GM18505 (cell line): Measurements from ENCODE around the gene POLG2.

Experiments
- ATAC-seq: cut with Tn5 transposase; IDR thresholded peaks from one replicate; pipeline ENCODE4 v1.9.1; 2021; ENCODE audit not compliant: unreplicated experiment
- POLR2A ChIP-seq: IDR thresholded peaks from 4 replicates; pipeline ENCODE4 v1.6.1; 2011; ENCODE audit warnings: borderline replicate concordance; ENCODE audit not compliant: insufficient read depth, insufficient read length; ENCODE audit errors: extremely low read depth

The POLG2 gene

GRCh38 chr17:64515419-64515818 lies 18.6 kb upstream of the POLG2 start:
- no peak for TF ChIP-seq POLR2A
- no peak for ATAC-seq

GRCh38 chr17:64509179-64509578 lies 12.3 kb upstream of the POLG2 start:
- no peak for ATAC-seq
- no peak for TF ChIP-seq POLR2A

GRCh38 chr17:64508683-64509082 lies 11.8 kb upstream of the POLG2 start:
- no peak for ATAC-seq
- no peak for TF ChIP-seq POLR2A

GRCh38 chr17:64507413-64507782 lies 10.5 kb upstream of the POLG2 start:
- no peak for TF ChIP-seq POLR2A
- ATAC-seq = no peak

GRCh38 chr17:64506576-64507412 lies 9.9 kb upstream of the POLG2 start, which contains the start of gene CEP95:
TSS of gene CEP95 (plus strand) at chr17:64506977. CDS start at chr17:64507098, 121 bp downstream.
- peak; percentile 82 for TF ChIP-seq POLR2A
- ATAC-seq = peak; percentile 57

- ATAC-seq = peak; percentile 61
- peak; percentile 100 for TF ChIP-seq POLR2A
Observed at GRCh38 chr17:64506201-64506575, 9.3 kb upstream of the POLG2 start, which contains the start of gene DDX5. TSS of gene DDX5 (minus strand) at chr17:64506289. CDS start at chr17:64506119, 170 bp downstream.

- ATAC-seq = no peak
- TF ChIP-seq POLR2A = peak; percentile 60
Observed at GRCh38 chr17:64505340-64506200, 8.7 kb upstream of the POLG2 start.

GRCh38 chr17:64504769-64505339 lies 8.0 kb upstream of the POLG2 start:
- no peak for TF ChIP-seq POLR2A
- ATAC-seq = no peak

- TF ChIP-seq POLR2A = no peak
Observed at GRCh38 chr17:64503821-64504768, 7.2 kb upstream of the POLG2 start.

GRCh38 chr17:64503341-64503740 lies 6.5 kb upstream of the POLG2 start:
- ATAC-seq = no peak
- TF ChIP-seq POLR2A = no peak

More at GRCh38 chr17:64503821-64504768, 7.2 kb upstream of the POLG2 start:
- ATAC-seq = no peak

GRCh38 chr17:64502809-64503208 lies 6.0 kb upstream of the POLG2 start:
- ATAC-seq = no peak
- peak; percentile 26 for TF ChIP-seq POLR2A

- no peak for ATAC-seq
Observed at GRCh38 chr17:64502021-64502420, 5.2 kb upstream of the POLG2 start.

GRCh38 chr17:64500862-64501765 lies 4.3 kb upstream of the POLG2 start:
- no peak for ATAC-seq
- TF ChIP-seq POLR2A = peak; percentile 29

More at GRCh38 chr17:64502021-64502420, 5.2 kb upstream of the POLG2 start:
- TF ChIP-seq POLR2A = no peak
